ENCODE results near the gene SLC7A1.

GRCh38 chr13:29540334-29540733 is 55.2 kb downstream of the SLC7A1 start:
- TF ChIP-seq CTCF (IDR thresholded peaks at IDR 0.05; ENCODE audit: low read length): no peak
- no peak for TF ChIP-seq EZH2 (IDR thresholded peaks at IDR 0.05; ENCODE audit: borderline replicate concordance, low read length)
